Measurements from ENCODE around the gene GHRL.
A peak's percentile ranks its signal among the peaks of the same experiment; 100 is the strongest.

The GHRL gene

DNA sequence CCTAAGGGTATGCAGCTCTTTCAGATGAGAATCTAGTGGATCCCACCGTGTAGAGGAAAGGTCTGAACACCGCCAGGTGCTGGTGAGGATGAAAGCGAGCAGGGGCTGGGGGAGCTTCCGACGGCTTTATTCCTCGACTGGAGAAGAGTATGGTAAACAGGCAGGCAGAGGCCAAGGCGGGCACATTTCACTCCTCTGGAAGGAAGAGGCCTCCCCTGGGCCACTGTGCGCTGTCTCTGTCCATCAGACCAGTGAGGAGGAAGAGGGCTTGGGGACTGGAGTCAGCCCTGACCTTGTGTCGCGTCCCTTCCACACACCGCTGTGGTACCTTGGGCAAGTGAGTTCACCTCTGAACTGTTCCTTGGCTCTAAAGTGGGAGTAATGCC lies 4.2 kb downstream of the GHRL start:
- peaks cover 21% of the 10 kb centered on the region for H3K36me3 ChIP-seq (ENCODE audit: control insufficient read depth, insufficient read depth, low read length)

DNA sequence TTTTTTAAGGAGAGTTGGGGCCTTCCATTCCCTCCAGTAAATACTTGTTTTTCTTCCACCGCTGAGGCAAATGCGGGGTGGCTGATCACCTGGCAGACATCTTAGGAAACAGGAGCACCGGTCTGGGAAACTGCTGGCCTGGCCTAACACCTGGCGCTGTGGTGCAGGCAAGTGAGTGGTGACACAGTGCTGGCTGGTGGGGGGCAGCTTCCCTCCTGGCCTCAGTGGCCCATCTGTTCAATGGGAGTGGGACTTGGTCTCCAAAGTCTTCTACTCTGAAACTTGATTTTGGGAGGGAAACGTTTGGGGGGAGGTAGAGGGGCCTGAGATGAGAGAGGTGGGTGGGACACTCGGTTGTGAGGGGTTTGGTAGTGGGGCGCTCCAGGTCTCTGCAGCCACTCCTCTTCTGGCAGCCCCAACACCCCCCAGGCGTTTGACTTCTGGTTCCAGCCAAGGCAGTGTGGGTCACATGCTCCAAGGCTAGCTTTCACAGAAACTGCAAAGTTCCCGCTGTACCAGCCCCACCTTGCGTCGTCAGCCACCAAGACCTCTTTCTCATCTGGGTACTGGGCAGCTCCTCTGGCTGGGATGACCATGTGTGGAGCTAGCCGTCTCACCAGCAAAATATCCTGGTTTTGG lies 4.7 kb downstream of the GHRL start:
- TF ChIP-seq CTCF (IDR thresholded peaks at IDR 0.05; ENCODE audit: insufficient read depth, low read length, poor library complexity, severe bottlenecking): no peak
- no peak for DNase-seq (ENCODE audit: extremely low read depth, insufficient read length)
- Histone ChIP-seq H3K27me3 (replicated peaks; ENCODE audit: control insufficient read depth, insufficient read depth, low read length) (no peaks in the 10 kb centered on the region), H3K4me3 (replicated peaks; ENCODE audit: low read depth, low read length) (no peak overlapping the region), H3K36me3 (ENCODE audit: control insufficient read depth, insufficient read depth, low read length) (peaks cover 21% of the 10 kb centered on the region)

More for the DNA sequence above, 4.2 kb downstream of the GHRL start:
- Histone ChIP-seq H3K4me3 (replicated peaks; ENCODE audit: low read depth, low read length) (no peak overlapping the region), H3K27me3 (replicated peaks; ENCODE audit: control insufficient read depth, insufficient read depth, low read length) (no peaks in the 10 kb centered on the region)
- no peak for TF ChIP-seq CTCF (IDR thresholded peaks at IDR 0.05; ENCODE audit: insufficient read depth, low read length, poor library complexity, severe bottlenecking)
- DNase-seq (ENCODE audit: extremely low read depth, insufficient read length): no peak

GRCh38 chr3:10286596-10287295 lies 6.0 kb downstream of the GHRL start:
- Histone ChIP-seq H3K4me3 (replicated peaks; ENCODE audit: low read depth, low read length) (no peak overlapping the region), H3K36me3 (ENCODE audit: control insufficient read depth, insufficient read depth, low read length) (peaks cover 21% of the 10 kb centered on the region), H3K27me3 (replicated peaks; ENCODE audit: control insufficient read depth, insufficient read depth, low read length) (no peaks in the 10 kb centered on the region)
- TF ChIP-seq CTCF (IDR thresholded peaks at IDR 0.05; ENCODE audit: insufficient read depth, low read length, poor library complexity, severe bottlenecking): peak; percentile 70
- DNase-seq (ENCODE audit: extremely low read depth, insufficient read length): no peak

DNA sequence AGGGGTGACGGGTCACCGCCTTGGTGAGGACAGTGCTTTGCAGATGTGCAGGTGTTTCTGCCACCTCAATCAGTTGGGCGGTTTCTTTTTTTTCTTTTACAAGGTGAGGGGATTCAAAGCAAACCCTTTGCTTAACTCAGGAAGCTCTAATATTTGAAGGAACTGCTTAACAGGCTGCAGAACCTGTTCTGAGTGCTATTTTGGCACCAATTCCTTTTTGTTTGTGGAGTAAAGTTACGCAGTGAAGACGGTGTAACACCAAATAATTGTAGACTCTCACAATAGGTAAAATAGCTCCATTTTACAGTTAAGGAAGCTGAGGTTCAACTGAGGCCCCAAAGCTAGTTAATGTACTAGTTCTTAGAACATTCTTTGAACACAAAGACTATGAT lies 6.6 kb downstream of the GHRL start:
- TF ChIP-seq CTCF (IDR thresholded peaks at IDR 0.05; ENCODE audit: insufficient read depth, low read length, poor library complexity, severe bottlenecking): no peak
- H3K36me3 ChIP-seq (ENCODE audit: control insufficient read depth, insufficient read depth, low read length): peaks cover 21% of the 10 kb centered on the region
- H3K27me3 ChIP-seq (replicated peaks; ENCODE audit: control insufficient read depth, insufficient read depth, low read length): no peaks in the 10 kb centered on the region
- H3K4me3 ChIP-seq (replicated peaks; ENCODE audit: low read depth, low read length): no peak overlapping the region
- no peak for DNase-seq (ENCODE audit: extremely low read depth, insufficient read length)

DNA sequence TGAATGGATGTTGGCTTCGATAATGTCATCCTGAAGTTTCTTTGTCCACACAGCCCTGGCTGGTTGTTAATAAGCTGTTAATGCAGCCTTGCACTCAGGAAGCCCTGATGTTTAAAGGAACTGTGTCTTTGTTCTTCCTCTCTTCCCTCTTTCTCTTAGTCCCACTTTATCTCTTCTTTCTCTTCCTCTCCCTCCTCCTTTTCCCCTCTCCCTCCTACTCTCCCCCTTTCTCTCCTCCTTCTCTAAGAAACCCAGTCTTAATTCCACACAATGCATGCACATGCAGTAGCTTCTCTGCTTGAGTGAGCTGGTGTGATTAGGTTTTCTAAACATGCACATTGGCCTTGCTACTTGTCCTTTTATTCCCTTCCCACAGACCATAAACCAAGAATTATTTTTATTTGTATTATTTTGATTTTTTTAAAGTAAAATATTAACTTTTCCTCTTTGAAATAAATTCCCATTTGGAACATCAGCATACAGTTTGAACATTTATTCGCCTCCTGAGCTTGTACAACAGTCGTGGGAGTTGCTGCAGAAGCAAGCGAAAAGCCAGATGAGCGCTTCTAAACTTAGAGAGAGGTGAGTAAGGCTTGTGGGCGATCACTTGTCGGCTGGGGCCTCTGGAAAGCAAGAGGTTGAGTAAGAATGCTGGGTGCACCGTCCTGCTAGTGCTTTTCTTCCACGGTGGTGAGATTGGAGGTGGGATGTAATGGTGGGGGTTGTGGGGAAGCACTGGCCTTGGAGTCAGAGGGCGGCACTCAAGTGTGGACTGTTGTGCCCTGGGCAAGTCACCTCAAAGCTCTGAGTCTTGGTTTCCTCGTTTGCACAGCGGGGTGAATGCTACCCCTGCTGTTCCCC lies 7.2 kb downstream of the GHRL start:
- Histone ChIP-seq H3K27me3 (replicated peaks; ENCODE audit: control insufficient read depth, insufficient read depth, low read length) (no peaks in the 10 kb centered on the region), H3K4me3 (replicated peaks; ENCODE audit: low read depth, low read length) (no peak overlapping the region), H3K36me3 (ENCODE audit: control insufficient read depth, insufficient read depth, low read length) (peaks cover 24% of the 10 kb centered on the region)
- TF ChIP-seq CTCF (IDR thresholded peaks at IDR 0.05; ENCODE audit: insufficient read depth, low read length, poor library complexity, severe bottlenecking): no peak
- DNase-seq (ENCODE audit: extremely low read depth, insufficient read length): no peak

Measured in GM06990 (cell line).